Mesothelial cell of epicardium (in vitro differentiated cells): ENCODE measurements around the gene CTNS. TPM values are rescaled to one million over a fixed set of nuclear protein-coding genes. Genes with fewer than 3 reads are reported as not detected.

Source experiments
- DNase-seq, 2 experiments: peaks; one replicate each; pipeline ENCODE4 v3.0.0; 2021; ENCODE audit warnings: low spot score in 2 of 2; ENCODE audit not compliant: unreplicated experiment in 2 of 2
- H3K27ac Mint-ChIP-seq: 2 replicates; pipeline ENCODE4 v1.8.0; 2021; ENCODE audit warnings: mixed read lengths
- H3K27me3 Mint-ChIP-seq: 2 replicates; pipeline ENCODE4 v1.8.0; 2021; ENCODE audit warnings: low read depth, mixed read lengths
- H3K36me3 Mint-ChIP-seq: 2 replicates; pipeline ENCODE4 v1.8.0; 2021; ENCODE audit warnings: mixed read lengths
- H3K4me1 Mint-ChIP-seq: 2 replicates; pipeline ENCODE4 v1.8.0; 2021; ENCODE audit warnings: mixed read lengths
- H3K4me3 Mint-ChIP-seq: 2 replicates; pipeline ENCODE4 v1.8.0; 2021; ENCODE audit warnings: mild to moderate bottlenecking, moderate library complexity, mixed read lengths
- H3K9me3 Mint-ChIP-seq: 2 replicates; pipeline ENCODE4 v1.8.0; 2021; ENCODE audit warnings: mixed read lengths
- total RNA-seq: library from RNA; stranded (reverse); gene quantifications from 3 replicates; pipeline ENCODE4 v1.2.1, GENCODE V29; 2021
- TF ChIP-seq, protein P1 (sequence below): fragments of 200-600 bp; sonication (generic); IDR thresholded peaks from one replicate; pipeline ENCODE4 v1.5.0; 2021; ENCODE audit warnings: antibody characterized with exemption; ENCODE audit not compliant: unreplicated experiment

CTNS gene
- total RNA-seq, 1 donor from 2014 or later, result 13.4 TPM

DNA sequence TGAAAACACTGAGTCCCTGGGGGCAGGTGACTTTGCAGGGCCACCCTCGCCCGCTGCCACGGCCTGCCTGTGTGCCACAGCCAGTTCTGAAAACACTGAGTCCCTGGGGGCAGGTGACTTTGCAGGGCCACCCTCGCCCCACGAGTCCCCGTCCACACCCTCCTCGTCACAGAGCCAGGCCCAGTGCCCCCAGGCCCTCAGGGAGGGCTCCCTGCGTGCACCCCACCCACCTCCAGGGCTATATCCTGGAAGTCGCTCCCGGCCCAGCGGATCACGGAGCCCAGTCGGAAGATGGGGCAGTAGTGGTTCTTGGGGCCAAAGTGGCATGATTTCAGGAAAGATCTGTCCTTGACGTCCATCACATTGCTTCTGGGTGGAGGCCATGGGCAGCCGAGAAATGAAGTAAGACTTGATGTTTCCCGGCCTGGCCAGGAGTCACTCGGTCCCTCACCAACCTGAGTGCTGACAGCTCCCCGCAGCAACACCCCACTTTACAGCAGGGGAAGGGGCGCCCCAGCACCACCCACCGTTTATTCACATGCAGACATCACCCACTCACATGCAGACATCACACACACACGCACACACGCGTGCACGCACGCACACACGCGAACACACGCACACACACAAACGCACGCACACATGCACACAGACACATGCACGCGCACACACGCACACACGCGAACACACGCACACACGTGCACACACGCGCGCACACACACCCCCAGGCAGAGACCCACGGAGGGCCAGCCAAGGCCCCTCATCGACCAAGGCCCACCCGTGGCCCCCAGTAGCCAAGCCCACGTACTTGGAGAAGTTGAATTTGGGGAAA lies 52.9 kb downstream of the CTNS start:
- H3K27ac Mint-ChIP-seq, result no peak overlapping the region
- H3K4me3 Mint-ChIP-seq, result no peak overlapping the region

DNA sequence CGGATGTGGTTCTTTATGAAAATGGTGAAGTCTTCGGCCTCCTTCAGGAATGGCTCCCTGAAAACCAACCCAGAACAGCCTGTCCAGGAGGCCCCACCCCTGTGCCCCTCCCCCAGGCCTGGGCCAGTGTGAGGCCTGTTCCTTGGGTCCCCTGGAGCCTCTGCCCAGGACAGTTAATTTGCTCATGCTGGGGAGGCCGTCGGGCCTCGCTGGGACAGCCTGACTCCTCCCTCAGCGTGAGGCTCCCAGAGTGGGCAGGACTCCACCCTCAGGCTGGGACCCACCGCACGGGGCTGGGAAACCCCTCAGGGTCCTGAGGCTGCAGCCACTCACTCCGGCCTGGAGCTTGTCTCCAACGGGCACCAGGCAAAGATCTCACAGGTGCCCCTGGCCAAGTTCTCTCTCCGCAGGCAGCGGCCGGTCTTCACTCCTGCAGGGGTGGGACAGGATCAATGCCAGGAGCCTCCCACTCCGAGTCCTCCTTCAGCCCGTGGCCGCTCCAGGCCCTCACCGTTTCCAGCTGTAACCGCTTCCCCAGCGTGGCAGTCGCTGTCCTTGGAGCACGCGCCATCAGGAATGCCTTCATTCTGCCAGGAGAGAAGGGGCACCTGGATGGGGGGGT lies 53.6 kb downstream of the CTNS start:
- Mint-ChIP-seq H3K27ac (no peak overlapping the region), H3K4me3 (no peak overlapping the region), H3K4me1 (peaks cover 2% of the 10 kb centered on the region), H3K36me3 (no peaks in the 10 kb centered on the region), H3K27me3 (peaks cover 36% of the 10 kb centered on the region), H3K9me3 (no peaks in the 10 kb centered on the region)
- TF ChIP-seq, protein P1, sequence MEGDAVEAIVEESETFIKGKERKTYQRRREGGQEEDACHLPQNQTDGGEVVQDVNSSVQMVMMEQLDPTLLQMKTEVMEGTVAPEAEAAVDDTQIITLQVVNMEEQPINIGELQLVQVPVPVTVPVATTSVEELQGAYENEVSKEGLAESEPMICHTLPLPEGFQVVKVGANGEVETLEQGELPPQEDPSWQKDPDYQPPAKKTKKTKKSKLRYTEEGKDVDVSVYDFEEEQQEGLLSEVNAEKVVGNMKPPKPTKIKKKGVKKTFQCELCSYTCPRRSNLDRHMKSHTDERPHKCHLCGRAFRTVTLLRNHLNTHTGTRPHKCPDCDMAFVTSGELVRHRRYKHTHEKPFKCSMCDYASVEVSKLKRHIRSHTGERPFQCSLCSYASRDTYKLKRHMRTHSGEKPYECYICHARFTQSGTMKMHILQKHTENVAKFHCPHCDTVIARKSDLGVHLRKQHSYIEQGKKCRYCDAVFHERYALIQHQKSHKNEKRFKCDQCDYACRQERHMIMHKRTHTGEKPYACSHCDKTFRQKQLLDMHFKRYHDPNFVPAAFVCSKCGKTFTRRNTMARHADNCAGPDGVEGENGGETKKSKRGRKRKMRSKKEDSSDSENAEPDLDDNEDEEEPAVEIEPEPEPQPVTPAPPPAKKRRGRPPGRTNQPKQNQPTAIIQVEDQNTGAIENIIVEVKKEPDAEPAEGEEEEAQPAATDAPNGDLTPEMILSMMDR, result no peak
- no peak for DNase-seq

More for the DNA sequence above, 52.9 kb downstream of the CTNS start:
- H3K9me3 Mint-ChIP-seq, result no peaks in the 10 kb centered on the region
- H3K4me1 Mint-ChIP-seq, result no peaks in the 10 kb centered on the region
- TF ChIP-seq, protein P1, result no peak
- H3K27me3 Mint-ChIP-seq, result peaks cover 28% of the 10 kb centered on the region
- DNase-seq, result no peak
- no peaks in the 10 kb centered on the region for H3K36me3 Mint-ChIP-seq

DNA sequence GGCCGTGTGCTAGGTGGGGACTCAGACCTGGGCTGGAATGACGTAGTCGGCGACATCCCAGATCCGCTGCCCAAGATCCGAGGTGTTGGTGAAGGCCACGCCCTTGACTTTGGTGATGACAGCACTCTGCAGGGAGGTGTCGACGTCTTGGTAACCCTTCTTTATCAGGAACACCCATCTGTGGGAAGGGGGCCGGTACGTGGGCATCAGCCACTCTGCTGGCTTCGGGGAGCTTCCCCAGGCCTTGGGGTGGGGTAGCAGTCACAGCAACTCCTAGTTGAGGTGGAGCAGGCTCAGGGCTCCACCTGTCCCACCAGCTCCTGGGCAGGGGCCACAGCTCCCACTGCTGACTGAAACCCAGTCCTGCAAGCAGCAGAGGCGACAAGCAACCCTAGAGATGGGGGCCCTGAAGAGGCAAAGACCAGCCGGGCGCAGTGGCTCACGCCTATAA lies 55.1 kb downstream of the CTNS start:
- Mint-ChIP-seq H3K4me3 (no peak overlapping the region), H3K27ac (no peak overlapping the region)
- TF ChIP-seq, protein P1, result no peak

DNA sequence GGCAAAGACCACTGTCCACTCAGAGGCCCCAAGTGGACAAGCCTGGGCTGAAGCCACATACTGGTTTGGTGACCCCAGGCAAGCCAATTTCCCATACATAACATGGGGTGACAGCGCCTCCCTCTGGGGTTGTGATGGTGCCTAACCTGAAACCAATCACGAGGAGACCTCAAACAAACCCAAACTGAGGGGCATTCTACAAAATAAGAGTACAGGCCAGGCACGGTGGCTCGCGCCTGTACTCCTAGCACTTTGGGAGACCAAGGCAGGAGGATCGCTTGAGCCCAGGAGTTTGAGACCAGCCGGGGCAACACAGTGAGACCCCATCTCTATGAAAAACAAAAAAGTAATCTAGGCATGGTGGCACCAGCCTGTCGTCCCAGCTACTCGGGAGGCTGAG lies 55.8 kb downstream of the CTNS start:
- no peak overlapping the region for H3K27ac Mint-ChIP-seq
- peaks cover 56% of the 10 kb centered on the region for H3K27me3 Mint-ChIP-seq
- DNase-seq, result no peak
- H3K36me3 Mint-ChIP-seq, result no peaks in the 10 kb centered on the region
- peaks cover 7% of the 10 kb centered on the region for H3K4me1 Mint-ChIP-seq
- no peaks in the 10 kb centered on the region for H3K9me3 Mint-ChIP-seq
- H3K4me3 Mint-ChIP-seq, result no peak overlapping the region
- TF ChIP-seq, protein P1, result no peak

More for the DNA sequence above, 55.1 kb downstream of the CTNS start:
- H3K36me3 Mint-ChIP-seq, result no peaks in the 10 kb centered on the region
- peaks cover 7% of the 10 kb centered on the region for H3K4me1 Mint-ChIP-seq
- peaks cover 49% of the 10 kb centered on the region for H3K27me3 Mint-ChIP-seq
- DNase-seq, result no peak
- no peaks in the 10 kb centered on the region for H3K9me3 Mint-ChIP-seq

DNA sequence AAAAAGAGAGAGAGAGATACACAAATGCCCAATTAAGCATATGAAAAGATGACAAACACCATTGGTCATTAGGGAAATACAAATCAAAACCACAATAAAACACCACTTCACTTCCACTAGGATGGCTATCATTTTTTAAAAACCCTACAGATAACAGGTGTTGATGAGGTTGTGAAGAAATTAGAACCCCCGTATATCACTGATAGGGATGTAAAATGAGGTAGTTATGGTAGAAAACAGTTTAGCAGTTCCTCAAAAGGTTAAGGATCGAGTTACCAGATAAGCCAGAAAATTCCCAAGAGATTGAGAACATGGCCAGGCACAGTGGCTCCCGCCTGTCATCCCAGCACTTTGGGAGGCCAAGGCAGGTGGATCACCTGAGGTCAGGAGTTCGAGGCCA lies 56.6 kb downstream of the CTNS start:
- Mint-ChIP-seq H3K9me3 (no peaks in the 10 kb centered on the region), H3K27me3 (peaks cover 64% of the 10 kb centered on the region), H3K4me1 (peaks cover 7% of the 10 kb centered on the region), H3K4me3 (no peak overlapping the region), H3K36me3 (no peaks in the 10 kb centered on the region), H3K27ac (no peak overlapping the region)
- TF ChIP-seq, protein P1, result no peak
- no peak for DNase-seq
